H9 (cell line): ENCODE data around the gene SLC52A1. TPM values are rescaled to one million over a fixed set of nuclear protein-coding genes. Genes with fewer than 3 reads are reported as not detected.

ENCODE experiments used
- DNase-seq: peaks from one replicate; pipeline ENCODE4 v3.0.0-alpha.2; 2017
- H2AFZ ChIP-seq: one replicate; pipeline ENCODE4 v1.6.1; 2013; ENCODE audit warnings: mild to moderate bottlenecking, low read length, control low read depth, moderate library complexity
- H2AK5ac ChIP-seq: 2 replicates; pipeline ENCODE4 v1.6.1; 2013; ENCODE audit warnings: low read length, control low read depth, mixed read lengths; ENCODE audit not compliant: insufficient read length
- H2BK120ac ChIP-seq: one replicate; pipeline ENCODE4 v1.6.1; 2013; ENCODE audit warnings: low read depth, mild to moderate bottlenecking, low read length, control low read depth, inconsistent platforms; ENCODE audit not compliant: poor library complexity, severe bottlenecking
- H2BK12ac ChIP-seq: 2 replicates; pipeline ENCODE4 v1.6.1; 2013; ENCODE audit warnings: low read length, control low read depth, mixed read lengths, low read depth; ENCODE audit not compliant: insufficient read length
- H2BK15ac ChIP-seq: 2 replicates; pipeline ENCODE4 v1.6.1; 2013; ENCODE audit warnings: low read depth, low read length, control low read depth
- H2BK20ac ChIP-seq: one replicate; pipeline ENCODE4 v1.6.1; 2013; ENCODE audit warnings: low read depth, mild to moderate bottlenecking, low read length, control low read depth, inconsistent platforms; ENCODE audit not compliant: poor library complexity, severe bottlenecking
- H2BK5ac ChIP-seq: 2 replicates; pipeline ENCODE4 v1.6.1; 2013; ENCODE audit warnings: low read length, control low read depth, mixed read lengths; ENCODE audit not compliant: insufficient read length
- H3K14ac ChIP-seq: 2 replicates; pipeline ENCODE4 v1.6.1; 2013; ENCODE audit warnings: low read length, control low read depth; ENCODE audit not compliant: insufficient read depth
- H3K18ac ChIP-seq: 2 replicates; pipeline ENCODE4 v1.6.1; 2013; ENCODE audit warnings: low read depth, mild to moderate bottlenecking, mixed read lengths, low read length, control low read depth; ENCODE audit not compliant: insufficient read length
- H3K23ac ChIP-seq: 2 replicates; pipeline ENCODE4 v1.6.1; 2013; ENCODE audit warnings: low read length, control low read depth, mixed read lengths, low read depth; ENCODE audit not compliant: insufficient read length
- H3K23me2 ChIP-seq: 2 replicates; pipeline ENCODE4 v1.6.1; 2013; ENCODE audit warnings: low read depth, mild to moderate bottlenecking, mixed read lengths, low read length, control low read depth; ENCODE audit not compliant: insufficient read length, poor library complexity, severe bottlenecking
- H3K27ac ChIP-seq: 2 replicates; pipeline ENCODE4 v1.5.1; 2013; ENCODE audit warnings: low read length, control low read depth, mixed read lengths, low read depth; ENCODE audit not compliant: insufficient read length
- H3K27me3 ChIP-seq: 2 replicates; pipeline ENCODE4 v1.6.1; 2013; ENCODE audit warnings: low read length, control low read depth, inconsistent platforms; ENCODE audit not compliant: insufficient read depth
- H3K4ac ChIP-seq: 2 replicates; pipeline ENCODE4 v1.6.1; 2013; ENCODE audit warnings: low read depth, mild to moderate bottlenecking, control low read depth, inconsistent platforms, low read length, moderate library complexity
- H3K4me1 ChIP-seq: 2 replicates; pipeline ENCODE4 v1.6.1; 2013; ENCODE audit warnings: low read length, control low read depth, inconsistent platforms; ENCODE audit not compliant: insufficient read depth
- H3K4me2 ChIP-seq: 2 replicates; pipeline ENCODE4 v1.6.1; 2013; ENCODE audit warnings: low read length, control low read depth, mixed read lengths; ENCODE audit not compliant: insufficient read length, insufficient read depth
- H3K56ac ChIP-seq: 2 replicates; pipeline ENCODE4 v1.6.1; 2013; ENCODE audit warnings: low read depth, mild to moderate bottlenecking, mixed read lengths, low read length, control low read depth; ENCODE audit not compliant: insufficient read length
- H3K79me1 ChIP-seq: 2 replicates; pipeline ENCODE4 v1.6.1; 2013; ENCODE audit warnings: low read depth, mild to moderate bottlenecking, moderate library complexity, low read length, control low read depth, inconsistent platforms; ENCODE audit not compliant: insufficient read depth, poor library complexity, severe bottlenecking
- H3K79me2 ChIP-seq: 2 replicates; pipeline ENCODE4 v1.6.1; 2013; ENCODE audit warnings: low read length, control low read depth, inconsistent platforms; ENCODE audit not compliant: insufficient read depth
- H3K9ac ChIP-seq: 2 replicates; pipeline ENCODE4 v1.6.1; 2013; ENCODE audit warnings: low read length, control low read depth, mixed read lengths; ENCODE audit not compliant: insufficient read length; ENCODE audit errors: extremely low read depth
- H3K9me3 ChIP-seq: one replicate; pipeline ENCODE4 v1.6.1; 2013; ENCODE audit warnings: low read depth, low read length, inconsistent platforms; ENCODE audit not compliant: control insufficient read depth
- H3T11ph ChIP-seq: one replicate; pipeline ENCODE4 v1.6.1; 2013; ENCODE audit warnings: mild to moderate bottlenecking, low read length, control low read depth, inconsistent platforms
- H4K20me1 ChIP-seq: one replicate; pipeline ENCODE4 v1.6.1; 2013; ENCODE audit not compliant: control insufficient read depth, insufficient read length, insufficient read depth
- H4K5ac ChIP-seq: 2 replicates; pipeline ENCODE4 v1.6.1; 2013; ENCODE audit warnings: low read depth, mild to moderate bottlenecking, mixed read lengths, low read length, control low read depth; ENCODE audit not compliant: insufficient read length
- H4K8ac ChIP-seq: replicated peaks from 2 replicates; pipeline ENCODE4 v1.6.1; 2013; ENCODE audit warnings: low read length, control low read depth, mixed read lengths, low read depth; ENCODE audit not compliant: insufficient read length
- H4K91ac ChIP-seq: 2 replicates; pipeline ENCODE4 v1.6.1; 2013; ENCODE audit warnings: low read depth, mild to moderate bottlenecking, moderate library complexity, mixed read lengths, low read length, control low read depth; ENCODE audit not compliant: insufficient read length
- H3K27ac Mint-ChIP-seq, 3 experiments: 2 replicates in 2 of 3; 3 replicates in 1 of 3; pipeline ENCODE4 v1.8.0; 2020 to 2021; ENCODE audit warnings: mixed read lengths in 3 of 3, mild to moderate bottlenecking in 1 of 3, moderate library complexity in 1 of 3
- H3K27me3 Mint-ChIP-seq: 2 replicates; pipeline ENCODE4 v1.8.0; 2021; ENCODE audit warnings: low read depth, mild to moderate bottlenecking, moderate library complexity, mixed read lengths
- H3K36me3 Mint-ChIP-seq, 3 experiments: 2 replicates in 2 of 3; 3 replicates in 1 of 3; pipeline ENCODE4 v1.8.0; 2020 to 2021; ENCODE audit warnings: low read depth in 3 of 3, mixed read lengths in 3 of 3; ENCODE audit not compliant: insufficient read depth in 1 of 3
- H3K4me1 Mint-ChIP-seq, 2 experiments: 2 replicates each; pipeline ENCODE4 v1.8.0; 2020; ENCODE audit warnings: mixed read lengths in 2 of 2
- H3K4me3 Mint-ChIP-seq, 2 experiments: 2 replicates in 1 of 2; 3 replicates in 1 of 2; pipeline ENCODE4 v1.8.0; 2020 to 2021; ENCODE audit warnings: mild to moderate bottlenecking in 2 of 2, mixed read lengths in 2 of 2, moderate library complexity in 1 of 2
- H3K9me3 Mint-ChIP-seq, 2 experiments: 2 replicates in 1 of 2; 3 replicates in 1 of 2; pipeline ENCODE4 v1.8.0; 2020; ENCODE audit warnings: mild to moderate bottlenecking in 2 of 2, mixed read lengths in 2 of 2, moderate library complexity in 1 of 2
- CTCF ChIP-seq: fragments of 200-600 bp; sonication (generic); conservative IDR thresholded peaks from 3 replicates; pipeline ENCODE4 v1.8.0; 2021; ENCODE audit warnings: antibody characterized with exemption, mild to moderate bottlenecking
- WGBS: extraction: QIAGEN DNeasy Blood & Tissue Kit; methylation state at CpG from one replicate; pipeline ENCODE4 v1.1.7; 2013; ENCODE audit warnings: missing lambda C conversion rate, low lambda C conversion rate, mixed read lengths; ENCODE audit not compliant: insufficient read length; ENCODE audit errors: extremely low coverage; 5-methylcytosine and 5-hydroxymethylcytosine counted together
- total RNA-seq: library from RNA; stranded (reverse); gene quantifications from 2 replicates; pipeline ENCODE4 v1.2.1, GENCODE V29; 2021

Gene SLC52A1
- total RNA-seq, 1 experiment from 2014 or later: 0.17 TPM

- H4K5ac ChIP-seq: no peak overlapping the region
- H2BK15ac ChIP-seq: no peak overlapping the region
- H3K23me2 ChIP-seq: no peaks in the 10 kb centered on the region
- Mint-ChIP-seq H3K4me1 (peaks cover 0 to 3% of the 10 kb centered on the region in 2 experiments; a peak in 1 of 4 replicates), H3K4me3 (no peak overlapping the region), H3K36me3 (no peaks in the 10 kb centered on the region; a peak in 1 of 7 replicates), H3K27me3 (peaks cover 9% of the 10 kb centered on the region), H3K9me3 (no peaks in the 10 kb centered on the region; a peak in 1 of 5 replicates), H3K27ac (no peak overlapping the region)
- no peaks in the 10 kb centered on the region for H3K9me3 ChIP-seq
- DNase-seq: no peak
- H3K18ac ChIP-seq: no peak overlapping the region
- H3K23ac ChIP-seq: no peak overlapping the region
- no peak overlapping the region for H3K9ac ChIP-seq
- H3K14ac ChIP-seq: no peak overlapping the region
- no peaks in the 10 kb centered on the region for H3K79me1 ChIP-seq
- no peak overlapping the region for H3K56ac ChIP-seq
- H3K4me1 ChIP-seq: no peaks in the 10 kb centered on the region
- no peak for TF ChIP-seq CTCF
- H2BK120ac ChIP-seq: no peak overlapping the region
- no peak overlapping the region for H4K8ac ChIP-seq
- no peak overlapping the region for H4K91ac ChIP-seq
- no peak overlapping the region for H2BK5ac ChIP-seq
- H2AK5ac ChIP-seq: no peak overlapping the region
- H3K4ac ChIP-seq: no peak overlapping the region
- no peak overlapping the region for H2BK12ac ChIP-seq
- H3T11ph ChIP-seq: no peak overlapping the region
- H2BK20ac ChIP-seq: no peak overlapping the region
- no peaks in the 10 kb centered on the region for H3K27me3 ChIP-seq
- H4K20me1 ChIP-seq: no peaks in the 10 kb centered on the region
- H2AFZ ChIP-seq: no peak overlapping the region
- H3K79me2 ChIP-seq: no peaks in the 10 kb centered on the region
- no peak overlapping the region for H3K4me2 ChIP-seq
- no CpG with 5 or more reads among the region's 5 CpGs for WGBS
- H3K27ac ChIP-seq: no peak overlapping the region
These were observed 9.4 kb upstream of the SLC52A1 start for GRCh38 chr17:5044630-5045029.
